ENCODE results near the gene BICRAL.
"Not testable (repeated sequence)": the region's sequence is repeated elsewhere in the genome, so short reads cannot be mapped to it uniquely, and the experiment has no call there.

BICRAL gene

DNA sequence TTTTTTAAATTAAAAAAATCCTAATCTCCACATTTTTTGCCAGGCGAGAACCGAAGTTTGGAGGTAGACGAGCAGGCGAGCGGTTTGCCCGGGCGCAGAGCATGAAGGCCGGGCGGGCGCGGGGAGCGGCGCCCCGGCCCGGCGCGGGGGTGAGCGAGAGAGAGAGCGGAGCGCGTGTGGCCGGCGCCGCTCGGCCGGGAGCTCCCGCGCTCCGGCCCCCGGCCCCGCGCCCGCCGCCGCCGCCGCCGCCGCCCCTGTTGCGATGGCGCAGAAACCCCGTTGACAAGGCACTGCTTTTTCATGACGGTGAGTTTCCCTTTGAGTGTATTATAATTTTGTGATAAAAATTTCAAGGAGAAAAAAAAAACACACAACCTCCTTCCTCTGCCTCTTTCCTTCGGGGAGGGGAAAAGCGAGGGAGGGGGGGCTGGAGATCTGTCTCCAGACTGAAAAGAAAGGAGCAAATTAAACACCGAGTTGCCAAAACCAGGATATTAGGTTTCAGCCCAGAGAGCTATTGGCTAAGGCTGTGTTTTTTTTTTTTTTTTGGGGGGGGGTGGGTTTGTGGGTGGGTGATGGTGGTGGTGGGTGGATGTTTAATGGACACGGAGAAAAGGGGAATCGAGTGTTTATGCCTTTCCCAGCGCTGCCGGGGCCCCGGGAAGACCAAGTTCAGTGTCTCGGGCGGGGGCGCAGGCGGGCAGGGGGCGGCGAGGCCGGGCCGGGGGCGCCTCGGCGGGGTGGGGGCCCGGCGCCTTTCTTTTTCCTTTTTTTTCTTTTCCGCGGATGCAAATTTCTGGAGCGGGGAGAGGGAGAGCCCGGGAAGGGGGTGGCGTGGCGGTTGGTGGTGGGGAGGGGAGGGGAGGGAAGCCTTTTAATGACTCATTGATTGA, at the start of gene BICRAL:
BICRAL (plus strand) TSS at position 257 of the 893 bp plus-strand sequence. CDS start 39,971 bp downstream, outside the sequence.
- DNase-seq, result peak; percentile 85

- not testable (repeated sequence) for DNase-seq
Measured at GRCh38 chr6:42733867-42734481, 47.9 kb upstream of the BICRAL start.

DNA sequence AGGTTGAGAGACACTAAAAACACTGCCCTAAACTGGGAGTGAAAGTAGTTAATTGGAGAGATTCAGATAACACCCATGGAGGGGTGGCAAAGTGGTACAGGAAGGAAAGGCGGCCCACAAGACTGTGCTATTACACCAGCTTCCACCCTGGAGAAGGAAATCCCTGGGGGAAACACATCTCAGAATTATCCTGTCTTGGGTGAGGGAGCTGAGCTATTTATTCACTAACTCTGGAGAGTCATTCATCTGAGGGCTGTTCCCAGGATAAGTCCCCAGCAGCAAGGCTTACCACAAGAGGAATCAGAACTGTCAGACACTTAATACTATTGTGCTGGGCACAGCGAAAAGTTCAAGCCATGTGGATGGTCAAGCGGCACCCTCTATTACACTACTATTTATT, 45.9 kb upstream of the BICRAL start:
- DNase-seq, result no peak

DNA sequence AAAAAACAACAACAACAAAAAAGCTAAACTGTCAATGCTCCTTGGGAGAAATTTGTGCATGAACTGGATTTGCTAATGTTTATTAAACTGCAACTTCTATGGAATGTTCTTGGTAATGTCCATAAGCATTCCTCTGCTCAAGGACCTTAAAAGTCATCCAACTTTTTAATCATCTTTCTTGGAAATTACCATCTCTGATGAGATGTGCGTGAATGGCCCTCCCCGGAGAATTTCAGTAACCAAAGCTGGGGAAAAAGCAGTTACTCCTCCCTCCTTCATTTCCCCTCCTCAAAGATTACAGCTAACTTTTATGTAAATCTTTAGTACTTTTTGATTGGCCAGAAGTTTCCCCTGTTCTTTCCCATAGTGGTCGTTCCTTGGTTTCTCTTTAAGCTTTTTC, 41.1 kb upstream of the BICRAL start:
- DNase-seq, result no peak

- DNase-seq, result no peak
Measured at GRCh38 chr6:42742116-42742894, 39.5 kb upstream of the BICRAL start.

DNA sequence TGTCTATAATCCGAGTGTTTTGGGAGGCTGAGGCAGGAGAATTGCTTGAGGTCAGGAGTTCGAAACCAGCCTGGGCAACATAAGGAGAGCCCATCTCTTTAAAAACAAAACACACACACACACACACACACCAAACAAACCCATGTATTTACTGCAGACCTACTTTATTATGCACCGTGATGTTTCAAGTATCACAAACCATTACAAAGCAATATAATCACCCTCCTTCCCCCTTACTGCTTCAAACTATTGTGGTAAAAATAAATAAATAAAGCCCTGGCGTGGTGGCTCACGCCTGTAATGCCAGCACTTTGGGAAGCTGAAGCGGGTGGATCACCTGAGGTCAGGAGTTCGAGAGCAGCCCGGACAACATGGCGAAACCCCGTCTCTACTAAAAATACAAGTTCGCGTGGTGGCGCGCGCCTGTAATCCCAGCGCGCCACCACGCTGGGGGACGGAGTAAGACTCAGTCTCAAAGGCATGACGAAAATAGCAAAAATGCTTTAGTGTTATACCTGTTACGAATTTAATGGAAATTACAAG, 37.4 kb upstream of the BICRAL start:
- DNase-seq, result no peak

- DNase-seq, result peak; percentile 67
Measured at GRCh38 chr6:42745083-42745639, 36.7 kb upstream of the BICRAL start.

GRCh38 chr6:42745640-42746462, 36.0 kb upstream of the BICRAL start, which contains the start of gene TBCC:
TBCC (minus strand) TSS chr6:42746103; CDS start chr6:42746073, 30 bp downstream.
- peak; percentile 91 for DNase-seq

- peak; percentile 89 for DNase-seq
Measured at GRCh38 chr6:42746463-42747391, 35.1 kb upstream of the BICRAL start.

DNA sequence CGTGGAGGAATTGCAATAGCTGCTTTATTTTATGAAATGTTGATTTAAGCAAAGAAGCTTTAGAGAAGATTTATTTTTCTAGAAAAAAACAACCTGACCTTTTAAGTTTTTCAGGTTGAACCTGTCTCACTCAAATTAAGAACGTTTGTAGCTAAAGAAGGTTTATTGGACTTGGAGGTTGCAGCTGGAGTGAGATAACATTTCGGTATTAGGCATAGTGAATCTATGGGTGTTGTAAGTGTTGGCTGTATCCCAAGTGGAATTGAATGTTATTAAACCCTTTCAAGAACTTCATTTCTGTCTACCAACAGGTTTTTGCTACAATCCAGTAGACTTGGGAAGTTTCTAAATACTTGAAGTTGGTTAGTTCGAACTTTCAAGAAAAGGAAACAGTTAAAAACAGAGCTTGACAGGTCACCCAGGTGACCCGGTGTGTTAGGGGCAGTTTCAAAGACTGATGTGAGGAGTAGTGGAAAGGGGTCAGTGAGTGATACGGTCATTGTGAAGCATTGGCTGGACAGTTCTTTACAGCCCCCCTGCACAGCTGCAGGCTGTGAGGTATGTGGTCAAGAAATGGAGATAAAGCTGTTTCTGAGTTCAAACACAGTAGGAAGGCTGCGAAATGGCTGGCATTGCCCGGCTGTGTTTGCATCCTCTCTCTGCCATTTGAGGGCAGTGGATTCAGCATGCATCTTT, 33.5 kb upstream of the BICRAL start:
- no peak for DNase-seq

- no peak for DNase-seq
Measured at GRCh38 chr6:42751055-42751454, 30.8 kb upstream of the BICRAL start.

DNA sequence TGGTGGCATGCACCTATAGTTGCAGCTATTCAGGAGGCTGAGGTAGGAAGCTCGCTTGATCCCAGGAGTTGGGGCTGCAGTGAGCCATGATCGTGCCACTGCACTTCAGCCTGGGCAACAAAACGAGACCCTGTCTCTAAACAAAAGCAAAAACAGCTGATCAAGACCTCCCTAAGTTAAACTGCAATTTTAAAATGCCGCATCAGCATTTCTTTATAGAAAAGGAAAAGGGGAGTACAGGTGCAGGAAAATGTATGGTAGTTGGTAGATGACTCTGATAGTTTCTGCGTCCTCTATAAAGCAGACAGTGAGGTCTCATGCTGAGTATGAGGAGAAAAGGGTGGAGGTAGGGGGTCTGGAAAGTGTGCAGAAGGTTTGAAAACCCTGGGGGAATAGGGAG, 27.1 kb upstream of the BICRAL start:
- DNase-seq, result no peak

DNA sequence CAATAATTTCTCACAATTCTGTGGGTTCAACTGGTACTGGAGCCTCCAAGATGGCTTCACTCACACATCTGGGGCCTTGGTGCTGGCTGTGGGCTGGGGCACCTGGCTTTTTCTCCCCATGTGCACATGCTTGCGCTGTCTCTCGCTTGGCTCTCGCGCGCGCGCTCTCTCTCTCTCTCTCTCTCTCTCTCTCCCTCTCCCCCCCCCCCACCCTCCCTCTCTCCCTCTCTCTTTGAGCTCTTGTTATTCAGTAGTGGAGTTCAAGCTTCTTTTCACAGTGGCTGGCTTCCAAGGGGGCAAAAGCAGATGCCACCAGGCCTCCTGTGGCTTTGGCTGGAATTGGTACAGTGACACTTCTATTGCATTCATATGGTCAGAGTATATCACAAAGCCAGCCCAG, 25.1 kb upstream of the BICRAL start:
- no peak for DNase-seq

- no peak for DNase-seq
Measured at GRCh38 chr6:42758756-42759430, 23.0 kb upstream of the BICRAL start.

DNA sequence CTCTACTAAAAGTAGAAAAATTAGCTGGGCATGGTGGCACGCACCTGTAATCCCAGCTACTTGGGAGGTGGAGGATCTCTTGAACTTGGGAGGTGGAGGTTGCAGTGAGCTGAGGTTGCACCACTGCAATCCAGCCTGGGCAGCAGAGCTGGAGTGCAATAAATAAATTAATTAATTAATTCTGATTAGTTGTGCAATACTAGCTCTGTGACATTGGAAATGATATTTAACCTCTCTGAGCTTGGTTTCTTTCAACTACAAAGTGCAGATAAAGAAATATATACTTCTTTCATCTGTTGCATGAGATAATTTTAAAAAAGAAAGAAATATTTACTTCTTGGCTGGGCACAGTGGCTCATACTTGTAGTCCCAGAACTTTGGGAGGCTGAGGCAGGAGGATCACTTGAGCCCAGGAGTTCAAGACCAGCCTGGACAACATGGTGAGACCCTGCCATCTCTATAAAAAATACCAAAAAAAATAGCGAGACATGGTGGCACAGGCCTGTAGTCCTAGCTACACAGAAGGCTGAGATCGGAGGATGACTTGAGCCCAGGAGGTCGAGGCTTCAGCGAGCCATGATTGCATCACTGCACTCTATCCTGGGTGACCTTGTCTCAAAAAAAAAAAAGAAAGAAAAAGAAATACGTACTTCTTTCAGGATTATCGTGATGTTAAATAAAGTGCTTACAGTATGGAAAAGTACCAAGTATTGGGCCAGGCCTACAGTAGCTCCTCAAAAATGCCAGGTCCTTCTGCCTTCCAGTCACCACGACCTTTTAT, 20.4 kb upstream of the BICRAL start:
- no peak for DNase-seq

DNA sequence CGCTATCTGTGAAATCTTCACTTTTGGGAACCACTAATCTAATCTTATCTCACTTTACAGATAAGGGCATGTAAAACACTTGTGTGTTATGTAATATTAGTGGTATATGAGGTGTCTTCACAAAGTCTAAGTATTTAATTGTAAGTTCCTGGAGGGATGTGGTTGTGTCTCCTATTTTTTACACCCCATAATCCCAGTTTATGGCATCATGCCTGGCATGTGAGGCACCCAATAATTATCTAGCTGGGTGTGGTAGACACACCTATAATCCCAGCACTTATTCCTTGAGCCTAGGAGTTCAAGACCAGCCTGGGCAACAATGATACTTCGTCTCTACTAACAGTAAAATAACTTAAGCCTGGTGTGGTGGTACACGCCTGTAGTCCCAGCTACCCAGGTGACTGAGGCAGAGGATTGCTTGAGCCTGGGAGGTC, 19.4 kb upstream of the BICRAL start:
- DNase-seq, result no peak

GRCh38 chr6:42762950-42763349, 18.9 kb upstream of the BICRAL start:
- no peak for DNase-seq

DNA sequence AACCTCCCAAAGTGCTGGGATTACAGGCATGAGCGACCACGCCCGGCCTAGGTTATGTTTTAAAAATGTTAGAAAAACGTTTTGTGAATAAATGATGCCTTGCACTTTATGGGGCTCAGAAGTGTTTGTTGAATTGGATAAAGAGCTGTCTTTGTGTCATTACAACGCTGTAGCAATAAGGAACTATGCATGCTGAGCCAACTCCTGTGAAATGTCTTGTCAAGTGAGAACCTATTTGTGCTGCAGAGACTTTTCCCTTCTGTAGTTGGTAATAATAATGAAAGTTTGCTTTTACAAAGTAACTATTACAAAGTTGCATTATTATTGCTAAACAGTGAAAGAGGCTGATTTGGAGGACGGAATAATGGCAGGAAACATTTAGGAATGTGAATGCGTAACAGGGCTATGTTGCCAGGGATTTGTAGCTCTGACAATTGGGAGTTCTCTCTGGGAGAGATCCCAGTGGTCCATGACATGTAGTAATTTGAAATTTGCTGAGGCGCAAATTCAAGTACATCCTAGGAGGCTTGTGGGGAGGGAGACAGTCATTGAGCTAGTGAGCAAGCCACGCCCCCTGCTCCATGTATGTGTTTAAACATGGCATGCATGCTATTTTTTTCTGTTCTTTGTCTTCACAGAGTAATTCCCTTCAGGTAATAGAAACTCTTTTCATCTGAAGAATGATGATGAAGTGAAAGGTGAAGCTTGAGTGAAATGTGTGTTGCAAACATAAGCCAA, 16.8 kb upstream of the BICRAL start:
- DNase-seq, result no peak

All from activated CD8-positive, alpha-beta memory T cell treated with anti-CD3 and anti-CD28 coated beads, Interleukin-2, amount 50 U/mL, for 48 hours (primary cell).